Liver (tissue), 9 donors: ENCODE results near the gene TPX2. TPM values are rescaled to one million over a fixed set of nuclear protein-coding genes. Genes with fewer than 3 reads are reported as not detected.

Experiments
- DNase-seq: peaks from one replicate; pipeline ENCODE4 v3.0.0-alpha.2; 2017; ENCODE audit warnings: low spot score
- H3K27ac ChIP-seq, 2 donors: one replicate each; pipeline ENCODE4 v1.7.0; 2013; ENCODE audit warnings: inconsistent platforms in 2 of 2, low read length in 2 of 2, control low read depth in 1 of 2, low read depth in 1 of 2, mild to moderate bottlenecking in 1 of 2
- H3K27me3 ChIP-seq, 4 donors: one replicate each; pipeline versions ENCODE4 v1.6.1 to v1.7.0; 2013; ENCODE audit warnings: low read length in 3 of 4, inconsistent platforms in 1 of 4, mild to moderate bottlenecking in 1 of 4, moderate library complexity in 1 of 4; ENCODE audit not compliant: control insufficient read depth in 4 of 4, insufficient read depth in 4 of 4
- H3K36me3 ChIP-seq, 4 donors: one replicate each; pipeline versions ENCODE4 v1.6.1 to v1.7.0; 2013; ENCODE audit warnings: low read length in 3 of 4, mild to moderate bottlenecking in 3 of 4, low read depth in 1 of 4, moderate library complexity in 1 of 4; ENCODE audit not compliant: control insufficient read depth in 4 of 4, insufficient read depth in 3 of 4
- H3K4me1 ChIP-seq, 4 donors: one replicate each; pipeline versions ENCODE4 v1.6.1 to v1.7.0; 2013; ENCODE audit warnings: low read length in 3 of 4, mild to moderate bottlenecking in 3 of 4, moderate library complexity in 1 of 4; ENCODE audit not compliant: control insufficient read depth in 4 of 4, insufficient read depth in 4 of 4
- H3K4me3 ChIP-seq, 3 donors: one replicate each; pipeline versions ENCODE4 v1.6.1 to v1.7.0; 2013; ENCODE audit warnings: low read length in 3 of 3, control low read depth in 1 of 3, low read depth in 1 of 3, mild to moderate bottlenecking in 1 of 3
- H3K9ac ChIP-seq, 2 donors: one replicate each; pipeline ENCODE4 v1.7.0; 2013; ENCODE audit warnings: low read length in 2 of 2, mild to moderate bottlenecking in 2 of 2, moderate library complexity in 2 of 2, control low read depth in 1 of 2, low read depth in 1 of 2
- H3K9me3 ChIP-seq, 4 donors: one replicate each; pipeline versions ENCODE4 v1.6.1 to v1.7.0; 2013; ENCODE audit warnings: low read length in 3 of 4; ENCODE audit not compliant: control insufficient read depth in 4 of 4
- ATF3 ChIP-seq: IDR thresholded peaks from 2 replicates; pipeline ENCODE4 v1.6.1; 2016; ENCODE audit warnings: antibody characterized with exemption
- CTCF ChIP-seq: fragments of 150-350 bp; IDR thresholded peaks from 2 replicates; pipeline ENCODE4 v1.5.1; 2017; ENCODE audit warnings: improper control_type of control experiment, low read depth, low read length; ENCODE audit not compliant: missing input control
- EGR1 ChIP-seq, 2 donors: IDR thresholded peaks; 2 replicates each; pipeline ENCODE4 v1.6.1; 2016 to 2018; ENCODE audit warnings: antibody characterized with exemption in 2 of 2, low read depth in 2 of 2
- FOXA1 ChIP-seq: IDR thresholded peaks from 2 replicates; pipeline ENCODE4 v1.6.1; 2016; ENCODE audit warnings: antibody characterized with exemption
- FOXA2 ChIP-seq: IDR thresholded peaks from 2 replicates; pipeline ENCODE4 v1.6.1; 2016; ENCODE audit warnings: antibody characterized with exemption
- GABPA ChIP-seq, 2 donors: IDR thresholded peaks in 1 of 2; conservative IDR thresholded peaks in 1 of 2; 2 replicates each; pipeline ENCODE4 v1.6.1; 2016; ENCODE audit warnings: antibody characterized with exemption in 2 of 2, mild to moderate bottlenecking in 1 of 2, moderate library complexity in 1 of 2
- HNF4A ChIP-seq, 2 donors: conservative IDR thresholded peaks; 2 replicates each; pipeline ENCODE4 v1.6.1; 2016; ENCODE audit warnings: antibody characterized with exemption in 2 of 2, mild to moderate bottlenecking in 2 of 2
- JUND ChIP-seq, 2 donors: IDR thresholded peaks; 2 replicates each; pipeline ENCODE4 v1.6.1; 2016; ENCODE audit warnings: antibody characterized with exemption in 2 of 2
- MAX ChIP-seq: IDR thresholded peaks from 2 replicates; pipeline ENCODE4 v1.6.1; 2016; ENCODE audit warnings: antibody characterized with exemption
- NR2F2 ChIP-seq: IDR thresholded peaks from 2 replicates; pipeline ENCODE4 v1.6.1; 2016; ENCODE audit warnings: antibody characterized with exemption
- RAD21 ChIP-seq, 2 donors: IDR thresholded peaks; 2 replicates each; pipeline ENCODE4 v1.6.1; 2016; ENCODE audit warnings: antibody characterized with exemption in 2 of 2, mild to moderate bottlenecking in 2 of 2
- REST ChIP-seq: IDR thresholded peaks from 2 replicates; pipeline ENCODE4 v1.6.1; 2016; ENCODE audit warnings: antibody characterized with exemption, mild to moderate bottlenecking
- RXRA ChIP-seq, 2 donors: IDR thresholded peaks; 2 replicates each; pipeline ENCODE4 v1.6.1; 2017 to 2018; ENCODE audit warnings: antibody characterized with exemption in 2 of 2, mild to moderate bottlenecking in 1 of 2
- SP1 ChIP-seq: IDR thresholded peaks from 2 replicates; pipeline ENCODE4 v1.6.1; 2018; ENCODE audit warnings: antibody characterized with exemption, mild to moderate bottlenecking
- TAF1 ChIP-seq: conservative IDR thresholded peaks from 2 replicates; pipeline ENCODE4 v1.6.1; 2016; ENCODE audit warnings: antibody characterized with exemption, mild to moderate bottlenecking
- YY1 ChIP-seq: IDR thresholded peaks from 2 replicates; pipeline ENCODE4 v1.6.1; 2016; ENCODE audit warnings: antibody characterized with exemption, mild to moderate bottlenecking
- ZBTB33 ChIP-seq: IDR thresholded peaks from 2 replicates; pipeline ENCODE4 v1.6.1; 2016; ENCODE audit warnings: antibody characterized with exemption
- WGBS: extraction: QIAGEN DNeasy Blood & Tissue Kit; methylation state at CpG from one replicate; pipeline ENCODE4 v1.1.7; 2013; 5-methylcytosine and 5-hydroxymethylcytosine counted together
- polyA plus RNA-seq, 2 donors: library from polyadenylated mRNA; stranded (reverse) in 1 of 2; unstranded in 1 of 2; fragments of 200-250 nt in 1 of 2; fragments of >200 nt in 1 of 2; fragmentation: Nextera tagmentation in 1 of 2; extraction: Ambion mirVana in 1 of 2; gene quantifications; one replicate each; pipeline versions ENCODE4 v1.2.1 to v1.2.3, GENCODE V29; 2013 to 2015
- total RNA-seq, 2 donors: library from RNA; depleted of rRNA; stranded (reverse); fragments of >200 nt; gene quantifications; one replicate each; pipeline ENCODE4 v1.2.3, GENCODE V29; 2014
- donor health status: healthy.
- donor health status: healthy.
- donor health status: healthy.
- donor health status: healthy.
- donor health status: healthy.

The TPX2 gene
- total and polyA plus RNA-seq, 4 donors = 1.1 to 40.8 (median 2.4) TPM

GRCh38 chr20:31700747-31701146 lies 38.3 kb upstream of the TPX2 start:
- no peaks in the 10 kb centered on the region for H3K27me3 ChIP-seq
- H3K4me1 ChIP-seq = peaks cover 18 to 62% (median 41%) of the 10 kb centered on the region in 4 donors
- H3K4me3 ChIP-seq = no peak overlapping the region
- 53% methylated on average over 5 of the region's 5 CpGs for WGBS
- peak in 1 of 2 donors; percentile 12 for TF ChIP-seq RXRA (IDR thresholded peaks at IDR 0.05)
- no peak for TF ChIP-seq MAX
- no peaks in the 10 kb centered on the region for H3K9me3 ChIP-seq
- no peak for DNase-seq
- H3K9ac ChIP-seq = no peak overlapping the region
- peak overlapping the region; percentile 89 to 97 for H3K27ac ChIP-seq
- H3K36me3 ChIP-seq = no peaks in the 10 kb centered on the region

GRCh38 chr20:31701591-31701990 lies 37.5 kb upstream of the TPX2 start:
- TF ChIP-seq SP1 = no peak
- TF ChIP-seq RAD21 (IDR thresholded peaks at IDR 0.05) = no peak
- no peak for TF ChIP-seq REST
- TF ChIP-seq JUND (IDR thresholded peaks at IDR 0.05) = no peak
- no peak for TF ChIP-seq GABPA (IDR thresholded peaks at IDR 0.05 in 1 of 2, conservative IDR thresholded peaks at IDR 0.05 in 1 of 2)
- no peak for TF ChIP-seq YY1
- TF ChIP-seq ATF3 = no peak
- TF ChIP-seq FOXA1 = no peak
- TF ChIP-seq CTCF = no peak
- no peak for TF ChIP-seq FOXA2
- no peak for TF ChIP-seq TAF1
- TF ChIP-seq EGR1 (IDR thresholded peaks at IDR 0.05; ENCODE audit: low read depth in 2 of 2) = no peak
- TF ChIP-seq ZBTB33 = no peak
- no peak for TF ChIP-seq NR2F2
- no peak for TF ChIP-seq MAX
- TF ChIP-seq HNF4A (conservative IDR thresholded peaks at IDR 0.05) = no peak
- Histone ChIP-seq H3K9me3 (no peaks in the 10 kb centered on the region), H3K36me3 (peaks cover 0 to 5% (median 0%) of the 10 kb centered on the region in 4 donors), H3K27ac (peak overlapping the region; percentile 9 to 97), H3K4me3 (no peak overlapping the region), H3K27me3 (no peaks in the 10 kb centered on the region), H3K9ac (no peak overlapping the region), H3K4me1 (peaks cover 19 to 62% (median 45%) of the 10 kb centered on the region in 4 donors)
- WGBS = 79% methylated on average over 1 of the region's 1 CpG
- DNase-seq = no peak
